ENCODE data around the gene PTPN4. TPM values are rescaled to one million over a fixed set of nuclear protein-coding genes. Genes with fewer than 3 reads are reported as not detected.

PTPN4 gene, protein sequence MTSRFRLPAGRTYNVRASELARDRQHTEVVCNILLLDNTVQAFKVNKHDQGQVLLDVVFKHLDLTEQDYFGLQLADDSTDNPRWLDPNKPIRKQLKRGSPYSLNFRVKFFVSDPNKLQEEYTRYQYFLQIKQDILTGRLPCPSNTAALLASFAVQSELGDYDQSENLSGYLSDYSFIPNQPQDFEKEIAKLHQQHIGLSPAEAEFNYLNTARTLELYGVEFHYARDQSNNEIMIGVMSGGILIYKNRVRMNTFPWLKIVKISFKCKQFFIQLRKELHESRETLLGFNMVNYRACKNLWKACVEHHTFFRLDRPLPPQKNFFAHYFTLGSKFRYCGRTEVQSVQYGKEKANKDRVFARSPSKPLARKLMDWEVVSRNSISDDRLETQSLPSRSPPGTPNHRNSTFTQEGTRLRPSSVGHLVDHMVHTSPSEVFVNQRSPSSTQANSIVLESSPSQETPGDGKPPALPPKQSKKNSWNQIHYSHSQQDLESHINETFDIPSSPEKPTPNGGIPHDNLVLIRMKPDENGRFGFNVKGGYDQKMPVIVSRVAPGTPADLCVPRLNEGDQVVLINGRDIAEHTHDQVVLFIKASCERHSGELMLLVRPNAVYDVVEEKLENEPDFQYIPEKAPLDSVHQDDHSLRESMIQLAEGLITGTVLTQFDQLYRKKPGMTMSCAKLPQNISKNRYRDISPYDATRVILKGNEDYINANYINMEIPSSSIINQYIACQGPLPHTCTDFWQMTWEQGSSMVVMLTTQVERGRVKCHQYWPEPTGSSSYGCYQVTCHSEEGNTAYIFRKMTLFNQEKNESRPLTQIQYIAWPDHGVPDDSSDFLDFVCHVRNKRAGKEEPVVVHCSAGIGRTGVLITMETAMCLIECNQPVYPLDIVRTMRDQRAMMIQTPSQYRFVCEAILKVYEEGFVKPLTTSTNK
- total RNA-seq: 10 to 100 TPM; 15.0 to 45.2 (median 21.1) TPM

DNA sequence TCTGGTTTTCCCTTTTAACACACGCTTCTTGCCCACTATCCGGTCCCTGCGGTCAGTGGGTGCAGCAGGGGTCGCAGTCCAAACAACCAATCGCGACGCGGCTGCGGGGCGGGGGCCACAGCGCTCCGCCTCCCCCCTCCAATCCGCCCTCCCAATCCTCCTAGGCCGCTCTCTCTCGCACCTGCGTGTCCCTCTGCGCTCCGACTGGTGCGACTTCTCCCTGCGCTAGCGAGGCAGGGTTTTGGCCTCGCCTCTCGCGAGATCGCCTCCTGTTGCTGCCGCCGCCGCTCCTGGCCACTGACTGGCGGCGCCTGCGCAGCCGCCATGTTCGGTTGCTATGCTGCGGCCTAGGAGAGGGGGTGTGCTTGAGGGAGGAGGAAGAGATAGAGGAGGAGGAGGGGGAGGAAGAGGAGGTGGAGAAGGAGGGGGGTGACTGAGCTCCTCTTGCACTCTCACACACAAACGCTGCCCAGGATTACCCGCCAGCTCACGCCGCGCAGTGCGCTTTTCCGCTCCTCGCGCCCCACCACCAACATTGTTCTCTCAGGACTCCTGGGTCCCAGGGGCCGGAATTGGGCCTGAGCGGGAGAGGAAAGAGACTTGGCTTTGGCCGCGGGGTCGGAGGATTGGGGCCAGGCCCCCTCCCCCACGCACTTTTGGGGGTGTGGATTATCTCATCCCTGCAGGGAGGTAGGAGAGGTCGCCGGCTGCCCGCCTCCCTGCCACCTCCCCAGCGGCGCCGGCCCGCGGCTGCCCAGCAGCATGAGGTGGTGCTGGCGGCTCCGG is at the start of gene PTPN4:
TSS of gene PTPN4 (plus strand) at position 472 of the 786 bp plus-strand sequence. CDS start 49,932 bp downstream, outside the sequence.
- H3K4me1 ChIP-seq: peaks cover 0 to 41% (median 18%) of the 10 kb centered on the region in 4 donors
- TF ChIP-seq, protein P1, sequence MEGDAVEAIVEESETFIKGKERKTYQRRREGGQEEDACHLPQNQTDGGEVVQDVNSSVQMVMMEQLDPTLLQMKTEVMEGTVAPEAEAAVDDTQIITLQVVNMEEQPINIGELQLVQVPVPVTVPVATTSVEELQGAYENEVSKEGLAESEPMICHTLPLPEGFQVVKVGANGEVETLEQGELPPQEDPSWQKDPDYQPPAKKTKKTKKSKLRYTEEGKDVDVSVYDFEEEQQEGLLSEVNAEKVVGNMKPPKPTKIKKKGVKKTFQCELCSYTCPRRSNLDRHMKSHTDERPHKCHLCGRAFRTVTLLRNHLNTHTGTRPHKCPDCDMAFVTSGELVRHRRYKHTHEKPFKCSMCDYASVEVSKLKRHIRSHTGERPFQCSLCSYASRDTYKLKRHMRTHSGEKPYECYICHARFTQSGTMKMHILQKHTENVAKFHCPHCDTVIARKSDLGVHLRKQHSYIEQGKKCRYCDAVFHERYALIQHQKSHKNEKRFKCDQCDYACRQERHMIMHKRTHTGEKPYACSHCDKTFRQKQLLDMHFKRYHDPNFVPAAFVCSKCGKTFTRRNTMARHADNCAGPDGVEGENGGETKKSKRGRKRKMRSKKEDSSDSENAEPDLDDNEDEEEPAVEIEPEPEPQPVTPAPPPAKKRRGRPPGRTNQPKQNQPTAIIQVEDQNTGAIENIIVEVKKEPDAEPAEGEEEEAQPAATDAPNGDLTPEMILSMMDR (IDR thresholded peaks at IDR 0.05): peak in 2 of 5 experiments; percentile 22 to 37
- TF ChIP-seq POLR2A (IDR thresholded peaks at IDR 0.05) (peak; percentile 14 to 69), EP300 (IDR thresholded peaks at IDR 0.05) (peak in 1 of 2 donors; percentile 89)
- H3K36me3 ChIP-seq: no peaks in the 10 kb centered on the region
- 1% methylated on average over 44 to 48 of the region's 59 CpGs for WGBS, 2 donors
- H3K9me3 ChIP-seq: no peaks in the 10 kb centered on the region
- H3K27me3 ChIP-seq: no peaks in the 10 kb centered on the region
- peak within 1 kb of the TSS; percentile 82 to 94 (median 90) for H3K4me3 ChIP-seq
- peak; percentile 82 to 85 for DNase-seq (ENCODE audit: low spot score in 2 of 2)
- peak within 1 kb of the TSS; percentile 69 to 94 (median 87) for H3K27ac ChIP-seq

GRCh38 chr2:119710281-119710680 is 49.4 kb upstream of the PTPN4 start:
- TF ChIP-seq EP300 (IDR thresholded peaks at IDR 0.05) (no peak), POLR2A (IDR thresholded peaks at IDR 0.05) (no peak)
- TF ChIP-seq, protein P1 (IDR thresholded peaks at IDR 0.05): no peak
- no peak overlapping the region for H3K4me3 ChIP-seq
- H3K9me3 ChIP-seq: peaks cover 0 to 7% (median 0%) of the 10 kb centered on the region in 4 donors
- no peaks in the 10 kb centered on the region for H3K27me3 ChIP-seq
- peaks cover 0 to 3% (median 0%) of the 10 kb centered on the region in 3 donors for H3K36me3 ChIP-seq
- DNase-seq (ENCODE audit: low spot score in 2 of 2): no peak
- 77 to 87% methylated on average over 8 of the region's 8 CpGs for WGBS, 2 donors
- H3K4me1 ChIP-seq: no peaks in the 10 kb centered on the region
- H3K27ac ChIP-seq: no peak overlapping the region

- no peaks in the 10 kb centered on the region for H3K4me1 ChIP-seq
- H3K27me3 ChIP-seq: no peaks in the 10 kb centered on the region
- H3K27ac ChIP-seq: no peak overlapping the region
- TF ChIP-seq POLR2A (IDR thresholded peaks at IDR 0.05) (no peak), EP300 (IDR thresholded peaks at IDR 0.05) (no peak)
- TF ChIP-seq, protein P1 (IDR thresholded peaks at IDR 0.05): no peak
- H3K36me3 ChIP-seq: no peaks in the 10 kb centered on the region
- H3K9me3 ChIP-seq: peaks cover 0 to 3% (median 0%) of the 10 kb centered on the region in 4 donors
- no peak for DNase-seq (ENCODE audit: low spot score in 2 of 2)
- WGBS, 2 donors: 66 to 78% methylated on average over 9 of the region's 9 CpGs
- no peak overlapping the region for H3K4me3 ChIP-seq
Measured at GRCh38 chr2:119711352-119711751, 48.4 kb upstream of the PTPN4 start.

DNA sequence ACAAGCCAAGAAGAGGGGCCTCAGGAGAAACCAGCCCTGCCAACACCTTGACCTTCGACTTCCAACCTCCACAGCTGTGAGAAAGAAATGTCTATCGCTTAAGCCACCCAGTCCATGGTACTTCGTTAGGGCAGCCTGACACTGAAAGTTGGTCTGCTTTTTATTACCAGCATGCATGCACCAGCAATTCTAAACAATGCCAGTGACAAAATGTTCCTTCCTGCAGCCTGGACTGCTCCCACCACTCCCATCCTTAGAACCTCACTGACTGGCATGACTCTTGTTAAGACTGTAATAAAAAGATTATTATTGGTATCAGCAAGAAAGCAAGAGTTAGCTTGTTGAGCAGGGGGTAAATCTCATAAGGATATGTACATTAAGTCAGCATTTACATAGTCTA is 47.2 kb upstream of the PTPN4 start:
- TF ChIP-seq EP300 (IDR thresholded peaks at IDR 0.05): no peak
- TF ChIP-seq, protein P1 (IDR thresholded peaks at IDR 0.05): no peak
- TF ChIP-seq POLR2A (IDR thresholded peaks at IDR 0.05): no peak
- H3K4me1 ChIP-seq: no peaks in the 10 kb centered on the region
- DNase-seq (ENCODE audit: low spot score in 2 of 2): no peak
- 93 to 95% methylated on average over 3 of the region's 3 CpGs for WGBS, 2 donors
- no peak overlapping the region for H3K27ac ChIP-seq
- no peak overlapping the region for H3K4me3 ChIP-seq
- H3K9me3 ChIP-seq: no peaks in the 10 kb centered on the region
- H3K36me3 ChIP-seq: no peaks in the 10 kb centered on the region
- no peaks in the 10 kb centered on the region for H3K27me3 ChIP-seq

All from tibial nerve (tissue), 4 donors.